Neuronal stem cell (in vitro differentiated cells): ENCODE results near the gene EDDM13.

Experiments
- DNase-seq: peaks from one replicate; pipeline ENCODE4 v3.0.0-alpha.2; 2013; ENCODE audit warnings: low spot score
- H2AFZ ChIP-seq: one replicate; pipeline ENCODE4 v1.6.1; 2013; ENCODE audit warnings: mild to moderate bottlenecking, low read length, inconsistent platforms
- H2AK5ac ChIP-seq: 2 replicates; pipeline ENCODE4 v1.6.1; 2013; ENCODE audit warnings: low read depth, mild to moderate bottlenecking, inconsistent platforms, low read length, moderate library complexity, mixed read lengths
- H2BK120ac ChIP-seq: 2 replicates; pipeline ENCODE4 v1.6.1; 2013; ENCODE audit warnings: low read depth, mild to moderate bottlenecking, inconsistent platforms, low read length, moderate library complexity, mixed read lengths
- H2BK12ac ChIP-seq: one replicate; pipeline ENCODE4 v1.6.1; 2013; ENCODE audit warnings: low read length, inconsistent platforms
- H2BK15ac ChIP-seq: 2 replicates; pipeline ENCODE4 v1.6.1; 2013; ENCODE audit warnings: mild to moderate bottlenecking, low read length, inconsistent platforms, mixed read lengths
- H2BK5ac ChIP-seq: one replicate; pipeline ENCODE4 v1.6.1; 2013; ENCODE audit warnings: inconsistent platforms, mild to moderate bottlenecking, low read length, moderate library complexity
- H3K14ac ChIP-seq: one replicate; pipeline ENCODE4 v1.6.1; 2013; ENCODE audit warnings: low read length, inconsistent platforms
- H3K18ac ChIP-seq: 2 replicates; pipeline ENCODE4 v1.6.1; 2013; ENCODE audit warnings: low read length, inconsistent platforms
- H3K23ac ChIP-seq: 2 replicates; pipeline ENCODE4 v1.6.1; 2013; ENCODE audit warnings: low read depth, mild to moderate bottlenecking, mixed read lengths, low read length, inconsistent platforms; ENCODE audit not compliant: poor library complexity
- H3K27ac ChIP-seq: replicated peaks from 3 replicates; pipeline ENCODE4 v1.5.1; 2013; ENCODE audit warnings: low read length, inconsistent platforms
- H3K27me3 ChIP-seq, 3 experiments: 2 replicates each; pipeline ENCODE4 v1.6.1; 2013; ENCODE audit warnings: low read length in 3 of 3, mild to moderate bottlenecking in 2 of 3, inconsistent platforms in 1 of 3, low read depth in 1 of 3, mixed read lengths in 1 of 3, moderate library complexity in 1 of 3; ENCODE audit not compliant: control insufficient read depth in 3 of 3, insufficient read depth in 3 of 3
- H3K36me3 ChIP-seq, 2 donors: replicated peaks in 1 of 2; 2 replicates each; pipeline ENCODE4 v1.6.1; 2013; ENCODE audit warnings: low read length in 2 of 2; ENCODE audit not compliant: control insufficient read depth in 2 of 2, insufficient read depth in 2 of 2
- H3K4ac ChIP-seq: 2 replicates; pipeline ENCODE4 v1.6.1; 2013; ENCODE audit warnings: inconsistent platforms, mild to moderate bottlenecking, low read length, moderate library complexity
- H3K4me1 ChIP-seq, 2 donors: 1 replicate in 1 of 2; 2 replicates in 1 of 2; pipeline ENCODE4 v1.6.1; 2013; ENCODE audit warnings: low read length in 2 of 2, low read depth in 1 of 2; ENCODE audit not compliant: control insufficient read depth in 2 of 2, insufficient read depth in 1 of 2
- H3K4me2 ChIP-seq: one replicate; pipeline ENCODE4 v1.6.1; 2013; ENCODE audit warnings: mild to moderate bottlenecking, low read length, inconsistent platforms; ENCODE audit not compliant: insufficient read depth, poor library complexity, severe bottlenecking
- H3K4me3 ChIP-seq, 2 donors: 2 replicates each; pipeline ENCODE4 v1.5.1; 2013; ENCODE audit warnings: low read length in 2 of 2, mild to moderate bottlenecking in 2 of 2, inconsistent platforms in 1 of 2, moderate library complexity in 1 of 2
- H3K79me1 ChIP-seq: one replicate; pipeline ENCODE4 v1.6.1; 2013; ENCODE audit warnings: low read depth, mild to moderate bottlenecking, inconsistent platforms, low read length, moderate library complexity
- H3K9ac ChIP-seq: one replicate; pipeline ENCODE4 v1.6.1; 2013; ENCODE audit warnings: mild to moderate bottlenecking, low read depth, low read length, inconsistent platforms; ENCODE audit not compliant: poor library complexity
- H3K9me3 ChIP-seq, 2 donors: replicated peaks in 1 of 2; 2 replicates each; pipeline versions ENCODE3 to v1.6.1; 2013; ENCODE audit warnings: low read length in 2 of 2, mild to moderate bottlenecking in 2 of 2, inconsistent platforms in 1 of 2, low read depth in 1 of 2, mixed read lengths in 1 of 2, moderate library complexity in 1 of 2; ENCODE audit not compliant: control insufficient read depth in 2 of 2, insufficient read depth in 1 of 2
- H4K8ac ChIP-seq: one replicate; pipeline ENCODE4 v1.6.1; 2013; ENCODE audit warnings: low read depth, mild to moderate bottlenecking, inconsistent platforms, low read length, moderate library complexity
- H4K91ac ChIP-seq: one replicate; pipeline ENCODE4 v1.6.1; 2013; ENCODE audit warnings: low read length, low read depth, mild to moderate bottlenecking, inconsistent platforms; ENCODE audit not compliant: poor library complexity
- WGBS, 2 donors: extraction: QIAGEN DNeasy Blood & Tissue Kit; methylation state at CpG; one replicate each; pipeline ENCODE4 v1.1.7; 2013; ENCODE audit warnings: missing lambda C conversion rate in 2 of 2, mixed read lengths in 1 of 2; ENCODE audit not compliant: insufficient read length in 2 of 2, insufficient replicate concordance in 1 of 2; ENCODE audit errors: extremely low coverage in 2 of 2; 5-methylcytosine and 5-hydroxymethylcytosine counted together

The EDDM13 gene

DNA sequence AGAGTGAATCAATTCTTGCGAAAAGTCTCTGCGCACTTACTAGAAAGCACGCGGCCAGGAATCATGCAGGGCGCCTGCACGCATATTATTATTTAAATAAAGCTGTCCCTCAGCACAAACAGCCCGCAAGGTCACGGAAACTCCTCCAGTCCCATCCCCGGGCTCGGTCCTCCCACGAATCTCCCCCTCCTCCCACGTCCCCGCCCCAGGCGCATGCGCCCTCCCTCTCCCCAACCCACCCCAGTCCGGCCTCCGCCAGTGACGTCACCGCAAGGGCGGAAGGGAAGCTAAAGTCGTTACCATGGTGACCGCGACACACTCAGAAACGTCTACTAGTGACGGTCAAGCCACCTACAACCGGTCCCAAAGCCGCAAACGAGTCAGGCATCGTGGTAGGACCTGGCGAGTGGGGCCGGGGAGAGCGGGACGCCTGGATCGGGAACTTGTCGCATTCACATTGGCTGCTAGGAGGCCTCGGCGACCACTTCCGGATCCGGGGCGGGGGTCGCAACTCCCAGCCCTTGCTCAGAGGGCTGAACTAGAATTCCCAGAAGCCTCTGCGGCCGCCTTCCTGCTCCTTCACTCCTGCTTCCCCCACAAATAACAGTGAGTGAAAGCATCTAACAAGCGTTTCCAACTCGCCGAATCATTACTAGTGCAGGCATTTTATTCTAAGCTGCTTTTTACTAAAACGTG is 42.0 kb downstream of the EDDM13 start, which contains the start of gene ZSCAN5A:
Gene ZSCAN5A (minus strand): TSS at position 459 of the 696 bp plus-strand sequence. CDS start 89,793 bp downstream, outside the sequence.
- Histone ChIP-seq H3K36me3 (peaks cover 2 to 25% of the 10 kb centered on the region in 2 donors), H3K14ac (peak within 1 kb of the TSS; percentile 67), H2BK120ac (peak within 1 kb of the TSS; percentile 11), H4K91ac (no peak within 1 kb of the TSS), H2BK12ac (peak within 1 kb of the TSS; percentile 73), H3K4ac (no peak within 1 kb of the TSS), H3K4me3 (peak within 1 kb of the TSS; percentile 90 to 91), H3K23ac (peak within 1 kb of the TSS; percentile 50), H3K27me3 (no peaks in the 10 kb centered on the region), H3K4me2 (peak within 1 kb of the TSS; percentile 84), H3K79me1 (peaks cover 2% of the 10 kb centered on the region), H3K18ac (peak within 1 kb of the TSS; percentile 97), H3K9ac (peak within 1 kb of the TSS; percentile 99), H2AFZ (peak within 1 kb of the TSS; percentile 96), H3K9me3 (peaks cover 0 to 2% of the 10 kb centered on the region in 2 donors), H2BK15ac (no peak within 1 kb of the TSS), H4K8ac (peak within 1 kb of the TSS; percentile 99), H2AK5ac (peak within 1 kb of the TSS; percentile 26), H2BK5ac (peak within 1 kb of the TSS; percentile 94), H3K4me1 (peaks cover 4 to 10% of the 10 kb centered on the region in 2 donors), H3K27ac (peak within 1 kb of the TSS; percentile 84)
- peak; percentile 97 for DNase-seq
- WGBS, 2 donors = no CpG with 5 or more reads among the region's 47 CpGs

DNA sequence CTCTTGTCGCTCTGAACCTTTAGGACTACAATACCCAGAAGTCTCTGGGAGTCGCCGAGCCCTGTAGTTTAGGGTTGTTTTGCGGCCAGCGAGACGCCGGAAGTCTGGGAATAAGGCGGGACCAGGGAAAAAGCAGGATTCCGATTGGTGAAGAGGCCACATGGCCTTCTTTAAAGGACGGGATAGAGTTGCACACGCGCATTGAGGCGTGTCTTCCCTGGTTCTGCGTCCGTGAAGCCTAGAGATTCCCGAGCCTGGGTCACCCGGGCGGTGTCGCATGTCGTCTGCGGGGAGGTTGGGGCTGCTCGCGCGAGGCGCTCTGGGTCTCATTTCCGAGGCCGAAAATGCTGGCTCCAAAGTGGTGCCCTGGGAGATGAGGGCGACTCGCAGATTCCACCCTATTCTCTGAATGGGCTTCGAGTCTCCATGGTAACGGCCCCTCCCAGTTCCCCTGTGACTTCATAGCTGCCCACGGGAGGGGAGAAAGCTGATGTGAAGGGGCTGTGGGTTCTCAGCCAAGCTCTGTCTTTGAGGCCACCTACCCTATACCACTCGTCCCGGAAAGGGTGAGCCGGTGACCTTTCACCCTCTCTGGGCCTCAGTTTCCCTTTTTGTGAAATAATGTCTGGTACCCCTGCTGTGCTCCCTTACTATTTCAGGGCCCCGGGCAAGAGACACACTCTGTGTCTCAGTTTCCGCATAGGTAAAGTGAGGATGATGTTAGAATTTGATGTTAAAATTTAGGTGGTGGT is 42.7 kb downstream of the EDDM13 start:
- H2BK15ac ChIP-seq = no peak overlapping the region
- peak overlapping the region; percentile 84 for H3K4me2 ChIP-seq
- no peak overlapping the region for H3K23ac ChIP-seq
- H3K4me3 ChIP-seq = peak overlapping the region; percentile 90 to 91
- peak overlapping the region; percentile 84 for H3K27ac ChIP-seq
- peak; percentile 99 for DNase-seq
- H2BK5ac ChIP-seq = peak overlapping the region; percentile 94
- no peaks in the 10 kb centered on the region for H3K27me3 ChIP-seq
- WGBS, 2 donors = no CpG with 5 or more reads among the region's 37 CpGs
- H2AK5ac ChIP-seq = peak overlapping the region; percentile 26
- peak overlapping the region; percentile 84 for H4K8ac ChIP-seq
- no peak overlapping the region for H3K4ac ChIP-seq
- peaks cover 2 to 24% of the 10 kb centered on the region in 2 donors for H3K36me3 ChIP-seq
- H4K91ac ChIP-seq = no peak overlapping the region
- H2AFZ ChIP-seq = peak overlapping the region; percentile 96
- peak overlapping the region; percentile 11 for H2BK120ac ChIP-seq
- no peaks in the 10 kb centered on the region for H3K79me1 ChIP-seq
- no peaks in the 10 kb centered on the region for H3K9me3 ChIP-seq
- peak overlapping the region; percentile 73 for H2BK12ac ChIP-seq
- peaks cover 4 to 10% of the 10 kb centered on the region in 2 donors for H3K4me1 ChIP-seq
- H3K14ac ChIP-seq = peak overlapping the region; percentile 67
- peak overlapping the region; percentile 78 for H3K9ac ChIP-seq
- H3K18ac ChIP-seq = peak overlapping the region; percentile 97

DNA sequence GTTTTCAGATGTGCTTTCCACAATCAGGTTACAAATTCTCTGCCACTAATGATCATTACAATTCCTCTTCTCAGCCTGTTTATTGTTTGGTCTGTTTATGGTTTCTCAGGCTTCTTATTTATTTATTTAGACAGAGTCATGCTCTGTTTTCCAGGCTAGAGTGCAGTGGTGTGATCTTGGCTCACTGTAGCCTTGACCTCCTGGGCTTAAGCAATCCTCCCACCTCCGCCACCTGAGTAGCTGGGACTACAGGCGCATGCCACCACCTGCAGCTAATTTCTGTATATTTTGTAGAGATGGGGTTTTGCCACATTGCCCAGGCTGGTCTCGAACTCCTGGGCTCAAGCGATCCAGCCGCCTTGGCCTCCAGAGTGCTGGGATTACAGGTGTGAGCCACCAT is 44.2 kb downstream of the EDDM13 start:
- peaks cover 2 to 10% of the 10 kb centered on the region in 2 donors for H3K36me3 ChIP-seq
- DNase-seq = no peak
- H3K79me1 ChIP-seq = no peaks in the 10 kb centered on the region
- no peak overlapping the region for H4K8ac ChIP-seq
- peaks cover 4 to 10% of the 10 kb centered on the region in 2 donors for H3K4me1 ChIP-seq
- H3K27ac ChIP-seq = no peak overlapping the region
- no peak overlapping the region for H2BK15ac ChIP-seq
- no peaks in the 10 kb centered on the region for H3K27me3 ChIP-seq
- no peak overlapping the region for H2BK12ac ChIP-seq
- H2AK5ac ChIP-seq = no peak overlapping the region
- no peak overlapping the region for H2AFZ ChIP-seq
- WGBS, 2 donors = no CpG with 5 or more reads among the region's 5 CpGs
- H3K14ac ChIP-seq = no peak overlapping the region
- no peak overlapping the region for H3K4me3 ChIP-seq
- H3K23ac ChIP-seq = no peak overlapping the region
- no peak overlapping the region for H2BK5ac ChIP-seq
- no peak overlapping the region for H3K4ac ChIP-seq
- H4K91ac ChIP-seq = no peak overlapping the region
- H3K9ac ChIP-seq = no peak overlapping the region
- no peaks in the 10 kb centered on the region for H3K9me3 ChIP-seq
- no peak overlapping the region for H3K18ac ChIP-seq
- no peak overlapping the region for H2BK120ac ChIP-seq
- H3K4me2 ChIP-seq = no peak overlapping the region

DNA sequence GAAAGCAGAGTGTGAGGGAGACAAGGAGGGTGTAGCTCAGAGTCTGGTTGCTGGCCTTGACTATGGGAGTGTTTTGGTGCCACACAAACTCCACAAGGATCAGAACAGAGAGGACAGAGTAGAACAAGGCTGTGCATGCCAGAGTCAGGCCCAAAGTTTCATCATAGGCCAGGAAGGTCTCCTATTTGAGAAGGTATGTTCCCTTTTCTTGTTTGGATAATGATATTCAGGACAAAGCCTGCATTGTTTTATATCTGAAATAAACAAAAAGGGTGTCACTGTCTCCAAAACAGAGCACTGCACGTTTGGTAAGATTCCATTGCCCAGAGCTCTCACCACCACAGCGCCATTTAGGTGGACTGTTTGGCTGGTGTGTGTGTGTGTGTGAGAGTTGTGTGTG is 45.2 kb downstream of the EDDM13 start:
- no peak overlapping the region for H3K18ac ChIP-seq
- no peak overlapping the region for H3K27ac ChIP-seq

More for the DNA sequence above, 45.2 kb downstream of the EDDM13 start:
- Histone ChIP-seq H3K23ac (no peak overlapping the region), H2AFZ (no peak overlapping the region), H2BK120ac (no peak overlapping the region), H3K9ac (no peak overlapping the region), H2AK5ac (peak overlapping the region; percentile 13), H2BK12ac (no peak overlapping the region), H4K91ac (no peak overlapping the region), H3K27me3 (no peaks in the 10 kb centered on the region), H2BK15ac (no peak overlapping the region), H3K14ac (no peak overlapping the region), H3K4me1 (peaks cover 4 to 10% of the 10 kb centered on the region in 2 donors), H3K9me3 (no peaks in the 10 kb centered on the region), H3K36me3 (peaks cover under 1 to 1% of the 10 kb centered on the region in 2 donors), H4K8ac (no peak overlapping the region), H3K4me2 (no peak overlapping the region), H3K4ac (no peak overlapping the region), H3K4me3 (no peak overlapping the region), H3K79me1 (no peaks in the 10 kb centered on the region), H2BK5ac (no peak overlapping the region)
- no peak for DNase-seq
- WGBS, 2 donors = no CpG with 5 or more reads among the region's 2 CpGs
